HEK293 (cell line): ENCODE results near the gene ANO2.

Experiments
- CTCF ChIA-PET: fragments of 350-600 bp; formaldehyde crosslinking; extraction: SDS; loops from one replicate; lab custom pipeline; 2021; ENCODE audit warnings: antibody characterized with exemption; lab: Yijun Ruan, JAX
- POLR2A ChIA-PET: fragments of 300-600 bp; formaldehyde crosslinking; extraction: SDS; loops from one replicate; lab custom pipeline; 2020; ENCODE audit warnings: antibody characterized with exemption, inconsistent platforms; lab: Yijun Ruan, JAX
- H3K27ac ChIP-seq: fragments of 200-500 bp; sonication (Bioruptor generic); 2 replicates; pipeline ENCODE4 v1.5.1; 2014; ENCODE audit warnings: low read depth, low read length, control low read depth, inconsistent platforms; ENCODE audit errors: extremely low read depth
- H3K36me3 ChIP-seq, 2 experiments: fragments of 200-500 bp in 1 of 2; sonication (Bioruptor generic) in 1 of 2; 1 replicate in 1 of 2; 2 replicates in 1 of 2; pipeline ENCODE4 v1.5.1; 2014 to 2017; ENCODE audit warnings: inconsistent platforms in 2 of 2, low read length in 2 of 2; ENCODE audit not compliant: control insufficient read depth in 2 of 2, insufficient read depth in 1 of 2
- H3K4me1 ChIP-seq: fragments of 200-500 bp; sonication (Bioruptor generic); 2 replicates; pipeline ENCODE4 v1.5.1; 2014; ENCODE audit warnings: mild to moderate bottlenecking, low read length, inconsistent platforms; ENCODE audit not compliant: control insufficient read depth, insufficient read depth
- H3K4me3 ChIP-seq: 2 replicates; pipeline ENCODE4 v1.5.1; 2011; ENCODE audit warnings: low read depth, mild to moderate bottlenecking, control low read depth, low read length, moderate library complexity
- H3K9me3 ChIP-seq: fragments of 200-500 bp; sonication (Bioruptor generic); 2 replicates; pipeline ENCODE4 v1.5.1; 2014; ENCODE audit warnings: low read depth, low read length, inconsistent platforms; ENCODE audit not compliant: control insufficient read depth, insufficient read depth
- EGR2 ChIP-seq: fragments of 450-650 bp; formaldehyde crosslinking; IDR thresholded peaks from 2 replicates; pipeline ENCODE4 v1.5.1; 2016; ENCODE audit warnings: low read depth, missing biosample characterization, missing genetic modification characterization
- KLF16 ChIP-seq: fragments of 450-650 bp; formaldehyde crosslinking; IDR thresholded peaks from 2 replicates; pipeline ENCODE4 v1.5.1; 2017; ENCODE audit warnings: missing biosample characterization, missing genetic modification characterization
- SP2 ChIP-seq: fragments of 450-650 bp; formaldehyde crosslinking; IDR thresholded peaks from 2 replicates; pipeline ENCODE4 v1.5.1; 2016; ENCODE audit warnings: missing biosample characterization, missing genetic modification characterization
- TCF7L2 ChIP-seq: IDR thresholded peaks from 2 replicates; pipeline ENCODE4 v1.6.1; 2011; ENCODE audit warnings: low read depth, mild to moderate bottlenecking, inconsistent platforms, low read length, moderate library complexity, borderline replicate concordance
- ZFP37 ChIP-seq: fragments of 450-650 bp; formaldehyde crosslinking; IDR thresholded peaks from 2 replicates; pipeline ENCODE4 v1.5.1; 2016; ENCODE audit warnings: missing biosample characterization, missing genetic modification characterization
- ZNF223 ChIP-seq: fragments of 450-650 bp; formaldehyde crosslinking; IDR thresholded peaks from 2 replicates; pipeline ENCODE4 v1.5.1; 2016; ENCODE audit warnings: missing biosample characterization, missing genetic modification characterization
- ZNF24 ChIP-seq: fragments of 450-650 bp; formaldehyde crosslinking; IDR thresholded peaks from 2 replicates; pipeline ENCODE4 v1.5.1; 2016; ENCODE audit warnings: missing biosample characterization, missing genetic modification characterization
- ZNF37A ChIP-seq: fragments of 450-650 bp; IDR thresholded peaks from 2 replicates; pipeline ENCODE4 v1.5.1; 2018; ENCODE audit warnings: missing biosample characterization, missing genetic modification characterization
- ZNF549 ChIP-seq: fragments of 450-650 bp; IDR thresholded peaks from 2 replicates; pipeline ENCODE4 v1.5.1; 2018; ENCODE audit warnings: missing biosample characterization, missing genetic modification characterization, mild to moderate bottlenecking, inconsistent platforms, moderate library complexity
- ZNF555 ChIP-seq: fragments of 450-650 bp; formaldehyde crosslinking; conservative IDR thresholded peaks from 2 replicates; pipeline ENCODE4 v1.5.1; 2017; ENCODE audit warnings: missing biosample characterization, mild to moderate bottlenecking, missing genetic modification characterization, inconsistent platforms
- ZNF585B ChIP-seq: fragments of 450-650 bp; formaldehyde crosslinking; IDR thresholded peaks from 2 replicates; pipeline ENCODE4 v1.5.1; 2016; ENCODE audit warnings: missing biosample characterization, missing genetic modification characterization
- ZNF785 ChIP-seq: fragments of 450-650 bp; formaldehyde crosslinking; IDR thresholded peaks from 2 replicates; pipeline ENCODE4 v1.5.1; 2016; ENCODE audit warnings: missing biosample characterization, missing genetic modification characterization
- ZNF792 ChIP-seq: fragments of 450-650 bp; formaldehyde crosslinking; IDR thresholded peaks from 2 replicates; pipeline ENCODE4 v1.5.1; 2016; ENCODE audit warnings: missing biosample characterization, missing genetic modification characterization
- ZSCAN23 ChIP-seq: fragments of 450-650 bp; formaldehyde crosslinking; IDR thresholded peaks from 2 replicates; pipeline ENCODE4 v1.5.1; 2016; ENCODE audit warnings: missing biosample characterization, missing genetic modification characterization
- TF ChIP-seq, protein P1 (sequence below): fragments of 450-650 bp; formaldehyde crosslinking; IDR thresholded peaks from 2 replicates; pipeline ENCODE4 v1.5.1; 2017; ENCODE audit warnings: missing biosample characterization, missing genetic modification characterization
- TF ChIP-seq, protein P2 (sequence below): fragments of 450-650 bp; formaldehyde crosslinking; IDR thresholded peaks from 2 replicates; pipeline ENCODE4 v1.5.1; 2017; ENCODE audit warnings: missing biosample characterization, missing genetic modification characterization
- TF ChIP-seq, protein P3 (sequence below): fragments of 450-650 bp; formaldehyde crosslinking; IDR thresholded peaks from 2 replicates; pipeline ENCODE4; 2016; ENCODE audit warnings: missing biosample characterization, missing genetic modification characterization
- TF ChIP-seq, protein P4 (sequence below): fragments of 450-650 bp; formaldehyde crosslinking; optimal IDR thresholded peaks from 2 replicates; pipeline ENCODE3; 2016; ENCODE audit warnings: missing biosample characterization, mild to moderate bottlenecking, missing genetic modification characterization
- TF ChIP-seq, protein P5 (sequence below): fragments of 450-650 bp; formaldehyde crosslinking; IDR thresholded peaks from 2 replicates; pipeline ENCODE4 v1.5.1; 2016; ENCODE audit warnings: missing biosample characterization, missing genetic modification characterization, borderline replicate concordance

ANO2 gene

GRCh38 chr12:5565933-5566599 lies 379.0 kb downstream of the ANO2 start:
- H3K9me3 ChIP-seq, result no peaks in the 10 kb centered on the region
- no peaks in the 10 kb centered on the region for H3K4me1 ChIP-seq
- POLR2A ChIA-PET, result no interaction called here
- TF ChIP-seq SP2 (no peak), TCF7L2 (no peak), ZNF37A (no peak), ZSCAN23 (tag by site-specific recombination) (no peak), ZNF785 (tag by site-specific recombination) (no peak), ZNF549 (tag by site-specific recombination) (no peak), ZNF792 (no peak)
- no peak overlapping the region for H3K27ac ChIP-seq
- CTCF ChIA-PET, result no interaction called here
- H3K36me3 ChIP-seq, result no peaks in the 10 kb centered on the region
- no peak overlapping the region for H3K4me3 ChIP-seq

DNA sequence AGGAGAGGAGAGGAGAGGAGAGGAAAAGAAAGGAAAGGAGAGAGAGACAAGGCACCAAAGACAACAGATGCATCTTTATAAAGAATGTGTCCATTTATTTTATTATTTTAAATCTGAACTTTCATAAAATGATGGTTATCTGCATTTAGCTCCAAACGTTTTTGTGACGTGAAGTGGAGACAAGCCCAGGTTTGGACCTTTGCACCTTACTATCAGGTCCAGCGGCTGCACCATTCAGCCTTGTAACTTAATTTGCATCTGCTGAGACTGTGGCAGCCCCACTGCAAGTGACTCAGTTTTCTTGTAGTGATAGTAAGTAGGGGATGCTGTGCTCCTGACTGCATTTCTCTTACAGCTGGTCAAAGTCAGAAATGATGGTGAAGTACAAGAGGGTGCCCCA lies 382.5 kb downstream of the ANO2 start:
- Histone ChIP-seq H3K36me3 (no peaks in the 10 kb centered on the region), H3K4me3 (no peak overlapping the region), H3K27ac (no peak overlapping the region), H3K9me3 (no peaks in the 10 kb centered on the region), H3K4me1 (no peaks in the 10 kb centered on the region; the same call in 1 of the 2 replicates)
- TF ChIP-seq ZNF223 (tag by site-specific recombination), result no peak
- ChIA-PET CTCF (interaction anchor here (0.6 to 1.3 kb wide), 3 partner anchors 24 to 396 kb away, joined by 3 read pairs; no protein-coding TSS in a partner anchor), POLR2A (no interaction called here)

DNA sequence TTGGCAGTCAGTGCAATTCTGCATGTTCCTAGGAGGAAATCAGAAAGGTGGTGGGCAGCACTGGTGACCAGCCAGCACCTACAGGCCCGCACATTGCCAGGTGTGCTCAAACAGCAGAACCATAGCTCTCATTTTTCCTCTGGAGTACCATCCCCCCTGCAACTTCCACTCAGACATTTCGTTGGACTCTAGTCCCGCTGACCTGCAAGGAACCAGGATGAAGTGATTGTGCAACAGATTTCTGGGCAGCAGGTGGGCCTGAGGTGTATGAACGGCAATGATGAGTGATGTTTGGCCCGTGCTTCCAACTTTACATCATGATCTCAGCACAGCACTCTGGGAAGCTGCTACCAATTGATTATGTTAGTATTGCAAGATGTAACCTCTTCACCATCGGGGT lies 383.2 kb downstream of the ANO2 start:
- TF ChIP-seq, protein P1, sequence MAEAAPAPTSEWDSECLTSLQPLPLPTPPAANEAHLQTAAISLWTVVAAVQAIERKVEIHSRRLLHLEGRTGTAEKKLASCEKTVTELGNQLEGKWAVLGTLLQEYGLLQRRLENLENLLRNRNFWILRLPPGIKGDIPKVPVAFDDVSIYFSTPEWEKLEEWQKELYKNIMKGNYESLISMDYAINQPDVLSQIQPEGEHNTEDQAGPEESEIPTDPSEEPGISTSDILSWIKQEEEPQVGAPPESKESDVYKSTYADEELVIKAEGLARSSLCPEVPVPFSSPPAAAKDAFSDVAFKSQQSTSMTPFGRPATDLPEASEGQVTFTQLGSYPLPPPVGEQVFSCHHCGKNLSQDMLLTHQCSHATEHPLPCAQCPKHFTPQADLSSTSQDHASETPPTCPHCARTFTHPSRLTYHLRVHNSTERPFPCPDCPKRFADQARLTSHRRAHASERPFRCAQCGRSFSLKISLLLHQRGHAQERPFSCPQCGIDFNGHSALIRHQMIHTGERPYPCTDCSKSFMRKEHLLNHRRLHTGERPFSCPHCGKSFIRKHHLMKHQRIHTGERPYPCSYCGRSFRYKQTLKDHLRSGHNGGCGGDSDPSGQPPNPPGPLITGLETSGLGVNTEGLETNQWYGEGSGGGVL, result no peak
- TF ChIP-seq EGR2 (tag by site-specific recombination) (no peak), ZNF785 (tag by site-specific recombination) (no peak), ZNF585B (tag by site-specific recombination) (no peak), ZFP37 (no peak), ZNF24 (tag by site-specific recombination) (no peak), ZNF555 (tag by site-specific recombination) (no peak), KLF16 (tag by site-specific recombination) (no peak)
- TF ChIP-seq, protein P2, sequence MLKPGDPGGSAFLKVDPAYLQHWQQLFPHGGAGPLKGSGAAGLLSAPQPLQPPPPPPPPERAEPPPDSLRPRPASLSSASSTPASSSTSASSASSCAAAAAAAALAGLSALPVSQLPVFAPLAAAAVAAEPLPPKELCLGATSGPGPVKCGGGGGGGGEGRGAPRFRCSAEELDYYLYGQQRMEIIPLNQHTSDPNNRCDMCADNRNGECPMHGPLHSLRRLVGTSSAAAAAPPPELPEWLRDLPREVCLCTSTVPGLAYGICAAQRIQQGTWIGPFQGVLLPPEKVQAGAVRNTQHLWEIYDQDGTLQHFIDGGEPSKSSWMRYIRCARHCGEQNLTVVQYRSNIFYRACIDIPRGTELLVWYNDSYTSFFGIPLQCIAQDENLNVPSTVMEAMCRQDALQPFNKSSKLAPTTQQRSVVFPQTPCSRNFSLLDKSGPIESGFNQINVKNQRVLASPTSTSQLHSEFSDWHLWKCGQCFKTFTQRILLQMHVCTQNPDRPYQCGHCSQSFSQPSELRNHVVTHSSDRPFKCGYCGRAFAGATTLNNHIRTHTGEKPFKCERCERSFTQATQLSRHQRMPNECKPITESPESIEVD (tag by site-specific recombination), result no peak
- TF ChIP-seq, protein P3, sequence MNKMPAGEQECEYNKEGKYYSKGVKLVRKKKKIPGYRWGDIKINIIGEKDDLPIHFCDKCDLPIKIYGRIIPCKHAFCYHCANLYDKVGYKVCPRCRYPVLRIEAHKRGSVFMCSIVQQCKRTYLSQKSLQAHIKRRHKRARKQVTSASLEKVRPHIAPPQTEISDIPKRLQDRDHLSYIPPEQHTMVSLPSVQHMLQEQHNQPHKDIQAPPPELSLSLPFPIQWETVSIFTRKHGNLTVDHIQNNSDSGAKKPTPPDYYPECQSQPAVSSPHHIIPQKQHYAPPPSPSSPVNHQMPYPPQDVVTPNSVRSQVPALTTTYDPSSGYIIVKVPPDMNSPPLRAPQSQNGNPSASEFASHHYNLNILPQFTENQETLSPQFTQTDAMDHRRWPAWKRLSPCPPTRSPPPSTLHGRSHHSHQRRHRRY (tag by site-specific recombination), result no peak
- TF ChIP-seq, protein P4, sequence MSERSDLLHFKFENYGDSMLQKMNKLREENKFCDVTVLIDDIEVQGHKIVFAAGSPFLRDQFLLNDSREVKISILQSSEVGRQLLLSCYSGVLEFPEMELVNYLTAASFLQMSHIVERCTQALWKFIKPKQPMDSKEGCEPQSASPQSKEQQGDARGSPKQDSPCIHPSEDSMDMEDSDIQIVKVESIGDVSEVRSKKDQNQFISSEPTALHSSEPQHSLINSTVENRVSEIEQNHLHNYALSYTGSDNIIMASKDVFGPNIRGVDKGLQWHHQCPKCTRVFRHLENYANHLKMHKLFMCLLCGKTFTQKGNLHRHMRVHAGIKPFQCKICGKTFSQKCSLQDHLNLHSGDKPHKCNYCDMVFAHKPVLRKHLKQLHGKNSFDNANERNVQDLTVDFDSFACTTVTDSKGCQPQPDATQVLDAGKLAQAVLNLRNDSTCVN, result no peak
- TF ChIP-seq, protein P5, sequence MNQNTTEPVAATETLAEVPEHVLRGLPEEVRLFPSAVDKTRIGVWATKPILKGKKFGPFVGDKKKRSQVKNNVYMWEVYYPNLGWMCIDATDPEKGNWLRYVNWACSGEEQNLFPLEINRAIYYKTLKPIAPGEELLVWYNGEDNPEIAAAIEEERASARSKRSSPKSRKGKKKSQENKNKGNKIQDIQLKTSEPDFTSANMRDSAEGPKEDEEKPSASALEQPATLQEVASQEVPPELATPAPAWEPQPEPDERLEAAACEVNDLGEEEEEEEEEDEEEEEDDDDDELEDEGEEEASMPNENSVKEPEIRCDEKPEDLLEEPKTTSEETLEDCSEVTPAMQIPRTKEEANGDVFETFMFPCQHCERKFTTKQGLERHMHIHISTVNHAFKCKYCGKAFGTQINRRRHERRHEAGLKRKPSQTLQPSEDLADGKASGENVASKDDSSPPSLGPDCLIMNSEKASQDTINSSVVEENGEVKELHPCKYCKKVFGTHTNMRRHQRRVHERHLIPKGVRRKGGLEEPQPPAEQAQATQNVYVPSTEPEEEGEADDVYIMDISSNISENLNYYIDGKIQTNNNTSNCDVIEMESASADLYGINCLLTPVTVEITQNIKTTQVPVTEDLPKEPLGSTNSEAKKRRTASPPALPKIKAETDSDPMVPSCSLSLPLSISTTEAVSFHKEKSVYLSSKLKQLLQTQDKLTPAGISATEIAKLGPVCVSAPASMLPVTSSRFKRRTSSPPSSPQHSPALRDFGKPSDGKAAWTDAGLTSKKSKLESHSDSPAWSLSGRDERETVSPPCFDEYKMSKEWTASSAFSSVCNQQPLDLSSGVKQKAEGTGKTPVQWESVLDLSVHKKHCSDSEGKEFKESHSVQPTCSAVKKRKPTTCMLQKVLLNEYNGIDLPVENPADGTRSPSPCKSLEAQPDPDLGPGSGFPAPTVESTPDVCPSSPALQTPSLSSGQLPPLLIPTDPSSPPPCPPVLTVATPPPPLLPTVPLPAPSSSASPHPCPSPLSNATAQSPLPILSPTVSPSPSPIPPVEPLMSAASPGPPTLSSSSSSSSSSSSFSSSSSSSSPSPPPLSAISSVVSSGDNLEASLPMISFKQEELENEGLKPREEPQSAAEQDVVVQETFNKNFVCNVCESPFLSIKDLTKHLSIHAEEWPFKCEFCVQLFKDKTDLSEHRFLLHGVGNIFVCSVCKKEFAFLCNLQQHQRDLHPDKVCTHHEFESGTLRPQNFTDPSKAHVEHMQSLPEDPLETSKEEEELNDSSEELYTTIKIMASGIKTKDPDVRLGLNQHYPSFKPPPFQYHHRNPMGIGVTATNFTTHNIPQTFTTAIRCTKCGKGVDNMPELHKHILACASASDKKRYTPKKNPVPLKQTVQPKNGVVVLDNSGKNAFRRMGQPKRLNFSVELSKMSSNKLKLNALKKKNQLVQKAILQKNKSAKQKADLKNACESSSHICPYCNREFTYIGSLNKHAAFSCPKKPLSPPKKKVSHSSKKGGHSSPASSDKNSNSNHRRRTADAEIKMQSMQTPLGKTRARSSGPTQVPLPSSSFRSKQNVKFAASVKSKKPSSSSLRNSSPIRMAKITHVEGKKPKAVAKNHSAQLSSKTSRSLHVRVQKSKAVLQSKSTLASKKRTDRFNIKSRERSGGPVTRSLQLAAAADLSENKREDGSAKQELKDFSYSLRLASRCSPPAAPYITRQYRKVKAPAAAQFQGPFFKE (tag by site-specific recombination), result no peak
- no peaks in the 10 kb centered on the region; the same call in 1 of the 2 replicates for H3K4me1 ChIP-seq
- no peak overlapping the region for H3K4me3 ChIP-seq
- H3K27ac ChIP-seq, result no peak overlapping the region
- H3K36me3 ChIP-seq, result no peaks in the 10 kb centered on the region
- POLR2A ChIA-PET, result no interaction called here
- CTCF ChIA-PET, result interaction anchor here (1.2 to 1.3 kb wide), 2 partner anchors 23 to 87 kb away, joined by 3 read pairs; no protein-coding TSS in a partner anchor
- H3K9me3 ChIP-seq, result no peaks in the 10 kb centered on the region
